Mucosa of rectum (tissue), 2 donors: ENCODE measurements around the gene CTIF.

Experiments used
- H3K27ac ChIP-seq, 2 donors: one replicate each; pipeline ENCODE4 v1.7.0; 2013; ENCODE audit warnings: inconsistent platforms in 2 of 2, low read depth in 2 of 2, low read length in 2 of 2
- H3K27me3 ChIP-seq, 2 donors: one replicate each; pipeline ENCODE4 v1.7.0; 2013; ENCODE audit warnings: low read length in 2 of 2; ENCODE audit not compliant: control insufficient read depth in 2 of 2, insufficient read depth in 2 of 2
- H3K36me3 ChIP-seq, 2 donors: one replicate each; pipeline ENCODE4 v1.7.0; 2013; ENCODE audit warnings: low read length in 2 of 2; ENCODE audit not compliant: control insufficient read depth in 2 of 2, insufficient read depth in 2 of 2
- H3K4me1 ChIP-seq, 2 donors: one replicate each; pipeline ENCODE4 v1.7.0; 2013; ENCODE audit warnings: low read length in 2 of 2, mild to moderate bottlenecking in 1 of 2; ENCODE audit not compliant: control insufficient read depth in 2 of 2, insufficient read depth in 2 of 2
- H3K4me3 ChIP-seq, 2 donors: one replicate each; pipeline ENCODE4 v1.7.0; 2013; ENCODE audit warnings: low read length in 2 of 2
- H3K9ac ChIP-seq, 2 donors: one replicate each; pipeline ENCODE4 v1.7.0; 2013; ENCODE audit warnings: low read length in 2 of 2, low read depth in 1 of 2, mild to moderate bottlenecking in 1 of 2
- H3K9me3 ChIP-seq, 2 donors: one replicate each; pipeline ENCODE4 v1.7.0; 2013; ENCODE audit warnings: low read length in 2 of 2; ENCODE audit not compliant: control insufficient read depth in 2 of 2
- donor health status: healthy.
- donor health status: Normal muscosa, but diverticular disease.

Gene CTIF

GRCh38 chr18:48900469-48900868 lies 361.6 kb downstream of the CTIF start:
- Histone ChIP-seq H3K36me3 (no peaks in the 10 kb centered on the region), H3K4me1 (peaks cover 6 to 11% of the 10 kb centered on the region in 2 donors), H3K27ac (no peak overlapping the region), H3K4me3 (no peak overlapping the region), H3K9ac (no peak overlapping the region), H3K9me3 (peaks cover 2% of the 10 kb centered on the region in 2 donors), H3K27me3 (no peaks in the 10 kb centered on the region)

GRCh38 chr18:48901145-48902022 lies 362.6 kb downstream of the CTIF start:
- H3K9me3 ChIP-seq = peaks cover 2% of the 10 kb centered on the region in 2 donors
- peak overlapping the region; percentile 48 to 56 for H3K27ac ChIP-seq
- H3K27me3 ChIP-seq = no peaks in the 10 kb centered on the region
- H3K9ac ChIP-seq = no peak overlapping the region
- H3K4me1 ChIP-seq = peaks cover 6 to 11% of the 10 kb centered on the region in 2 donors
- no peak overlapping the region for H3K4me3 ChIP-seq
- H3K36me3 ChIP-seq = no peaks in the 10 kb centered on the region

GRCh38 chr18:48902023-48902855 lies 363.4 kb downstream of the CTIF start:
- no peak overlapping the region for H3K4me3 ChIP-seq
- H3K27me3 ChIP-seq = no peaks in the 10 kb centered on the region
- peaks cover 2% of the 10 kb centered on the region in 2 donors for H3K9me3 ChIP-seq
- peaks cover 6 to 8% of the 10 kb centered on the region in 2 donors for H3K4me1 ChIP-seq
- H3K9ac ChIP-seq = peak overlapping the region in 1 of 2 donors; percentile 14
- H3K27ac ChIP-seq = peak overlapping the region; percentile 48 to 56
- H3K36me3 ChIP-seq = no peaks in the 10 kb centered on the region

- peak overlapping the region; percentile 48 to 56 for H3K27ac ChIP-seq
- no peaks in the 10 kb centered on the region for H3K27me3 ChIP-seq
- H3K4me3 ChIP-seq = no peak overlapping the region
- no peak overlapping the region for H3K9ac ChIP-seq
- H3K36me3 ChIP-seq = no peaks in the 10 kb centered on the region
- peaks cover 6 to 8% of the 10 kb centered on the region in 2 donors for H3K4me1 ChIP-seq
- H3K9me3 ChIP-seq = peaks cover 2% of the 10 kb centered on the region in 2 donors
These were observed 364.2 kb downstream of the CTIF start for GRCh38 chr18:48902856-48903601.

- Histone ChIP-seq H3K9me3 (peaks cover 2% of the 10 kb centered on the region in 2 donors), H3K27ac (no peak overlapping the region), H3K4me1 (peaks cover 6 to 8% of the 10 kb centered on the region in 2 donors), H3K27me3 (no peaks in the 10 kb centered on the region), H3K36me3 (no peaks in the 10 kb centered on the region), H3K9ac (no peak overlapping the region), H3K4me3 (no peak overlapping the region)
These were observed 365.3 kb downstream of the CTIF start for GRCh38 chr18:48904091-48904490.

- Histone ChIP-seq H3K9ac (no peak overlapping the region), H3K27ac (no peak overlapping the region), H3K36me3 (no peaks in the 10 kb centered on the region), H3K27me3 (no peaks in the 10 kb centered on the region), H3K4me3 (no peak overlapping the region), H3K9me3 (peaks cover 2% of the 10 kb centered on the region in 2 donors), H3K4me1 (peaks cover 6 to 8% of the 10 kb centered on the region in 2 donors)
These were observed 366.1 kb downstream of the CTIF start for GRCh38 chr18:48904847-48905394.

- Histone ChIP-seq H3K36me3 (no peaks in the 10 kb centered on the region), H3K4me1 (peaks cover 6 to 8% of the 10 kb centered on the region in 2 donors), H3K27me3 (no peaks in the 10 kb centered on the region), H3K4me3 (no peak overlapping the region), H3K27ac (no peak overlapping the region), H3K9me3 (peaks cover 2% of the 10 kb centered on the region in 2 donors), H3K9ac (no peak overlapping the region)
These were observed 366.7 kb downstream of the CTIF start for GRCh38 chr18:48905513-48905912.

GRCh38 chr18:48908916-48909315 lies 370.1 kb downstream of the CTIF start:
- Histone ChIP-seq H3K27ac (no peak overlapping the region), H3K36me3 (no peaks in the 10 kb centered on the region), H3K4me1 (no peaks in the 10 kb centered on the region), H3K27me3 (no peaks in the 10 kb centered on the region), H3K4me3 (no peak overlapping the region), H3K9ac (no peak overlapping the region), H3K9me3 (peaks cover 2% of the 10 kb centered on the region in 2 donors)

GRCh38 chr18:48909721-48910120 lies 370.9 kb downstream of the CTIF start:
- H3K27ac ChIP-seq = no peak overlapping the region
- H3K9me3 ChIP-seq = peaks cover 2% of the 10 kb centered on the region in 2 donors
- H3K36me3 ChIP-seq = no peaks in the 10 kb centered on the region
- H3K4me1 ChIP-seq = no peaks in the 10 kb centered on the region
- H3K9ac ChIP-seq = no peak overlapping the region
- H3K27me3 ChIP-seq = no peaks in the 10 kb centered on the region
- no peak overlapping the region for H3K4me3 ChIP-seq
